KBM-7 (cell line): ENCODE measurements around the gene LINGO1.

Experiments used
- DNase-seq: peaks from one replicate; pipeline ENCODE4 v3.0.0-alpha.2; 2015
- in situ Hi-C: fragments of 300-500 bp; cut with MboI; formaldehyde crosslinking; loops from 2 replicates; pipeline ENCODE4 v1.14.3; 2020; ENCODE audit warnings: low sequenced_read_pairs, low pct_unique_long_range_greater_than_20kb, mixed read lengths

Gene LINGO1

GRCh38 chr15:77634266-77634962 is 1.7 kb upstream of the LINGO1 start:
- in situ Hi-C loops = no loop called here

GRCh38 chr15:77633913-77634265 is 1.2 kb upstream of the LINGO1 start:
- DNase-seq = no peak
- in situ Hi-C loops = no loop called here

More at GRCh38 chr15:77634266-77634962, 1.7 kb upstream of the LINGO1 start:
- DNase-seq = peak; percentile 87

GRCh38 chr15:77633134-77633912 is 611 bp upstream of the LINGO1 start:
- in situ Hi-C loops = no loop called here
- peak; percentile 95 for DNase-seq

GRCh38 chr15:77631745-77632533 is 773 bp downstream of the LINGO1 start:
- in situ Hi-C loops = no loop called here
- no peak for DNase-seq

GRCh38 chr15:77630956-77631744 is 1.6 kb downstream of the LINGO1 start:
- DNase-seq = no peak
- in situ Hi-C loops = no loop called here

GRCh38 chr15:77630056-77630455 is 2.7 kb downstream of the LINGO1 start:
- in situ Hi-C loops = no loop called here
- DNase-seq = no peak

- in situ Hi-C loops = no loop called here
- no peak for DNase-seq
These were observed 3.4 kb downstream of the LINGO1 start for GRCh38 chr15:77629070-77630030.

- in situ Hi-C loops = no loop called here
- no peak for DNase-seq
These were observed 4.7 kb downstream of the LINGO1 start for GRCh38 chr15:77628010-77628409.

GRCh38 chr15:77627581-77627980 is 5.1 kb downstream of the LINGO1 start:
- in situ Hi-C loops = no loop called here
- no peak for DNase-seq

GRCh38 chr15:77627067-77627466 is 5.6 kb downstream of the LINGO1 start:
- in situ Hi-C loops = no loop called here
- no peak for DNase-seq

GRCh38 chr15:77626002-77626401 is 6.7 kb downstream of the LINGO1 start:
- in situ Hi-C loops = no loop called here
- DNase-seq = no peak

- in situ Hi-C loops = no loop called here
- DNase-seq = no peak
These were observed 7.3 kb downstream of the LINGO1 start for GRCh38 chr15:77625376-77625775.

GRCh38 chr15:77624868-77625267 is 7.8 kb downstream of the LINGO1 start:
- in situ Hi-C loops = no loop called here
- DNase-seq = no peak

GRCh38 chr15:77623755-77624524 is 8.8 kb downstream of the LINGO1 start:
- no peak for DNase-seq
- in situ Hi-C loops = no loop called here

GRCh38 chr15:77622934-77623754 is 9.6 kb downstream of the LINGO1 start:
- in situ Hi-C loops = no loop called here
- no peak for DNase-seq

GRCh38 chr15:77622209-77622933 is 10.3 kb downstream of the LINGO1 start:
- no peak for DNase-seq
- in situ Hi-C loops = no loop called here
